RWPE1 (cell line): Measurements from ENCODE around the gene LMBR1L.

Experiments
- CTCF ChIA-PET: fragments of 350-600 bp; sonication (Branson Sonifier 250); formaldehyde crosslinking; extraction: SDS; loops from one replicate; lab custom pipeline; 2021; lab: Yijun Ruan, JAX
- POLR2A ChIA-PET: fragments of 400-600 bp; formaldehyde crosslinking; extraction: SDS; loops from one replicate; lab custom pipeline; 2020; ENCODE audit warnings: antibody characterized with exemption; ENCODE audit not compliant: low non-redundant PET; lab: Yijun Ruan, JAX
- DNase-seq: peaks from one replicate; pipeline ENCODE4 v3.0.0; 2012; ENCODE audit warnings: low spot score
- H3K27ac ChIP-seq: fragments of 450-650 bp; 2 replicates; pipeline ENCODE4 v1.5.1; 2017
- TF ChIP-seq, protein P1 (sequence below): fragments of 450-650 bp; conservative IDR thresholded peaks from 2 replicates; pipeline ENCODE4 v1.5.1; 2017; ENCODE audit warnings: low read depth, mild to moderate bottlenecking

LMBR1L gene

DNA sequence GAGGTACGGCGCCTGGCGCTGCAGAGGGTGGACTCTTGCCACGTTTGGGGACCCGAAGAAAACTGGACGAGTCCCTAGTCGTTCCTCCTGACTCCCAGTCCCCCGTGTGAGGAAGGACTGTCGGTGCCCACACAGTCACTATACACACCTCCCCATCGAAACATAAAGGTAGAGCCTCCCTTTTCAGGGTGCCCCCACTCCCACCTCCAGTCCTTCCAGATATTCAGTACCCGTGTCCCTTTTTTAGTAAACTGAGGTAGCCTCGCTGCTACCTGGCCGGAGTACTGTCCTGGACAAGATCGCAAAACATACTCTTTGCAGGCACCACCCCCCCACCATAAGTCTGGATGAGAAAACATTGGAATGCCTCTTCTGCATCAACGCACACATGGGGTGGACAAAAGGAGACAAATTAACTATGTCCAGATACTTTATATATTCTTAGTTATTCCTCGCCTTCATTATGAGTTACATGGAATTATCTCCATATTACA lies 49.4 kb downstream of the LMBR1L start:
- ChIA-PET CTCF (no interaction called here), POLR2A (no interaction called here)
- H3K27ac ChIP-seq: peak overlapping the region; percentile 86
- TF ChIP-seq, protein P1, sequence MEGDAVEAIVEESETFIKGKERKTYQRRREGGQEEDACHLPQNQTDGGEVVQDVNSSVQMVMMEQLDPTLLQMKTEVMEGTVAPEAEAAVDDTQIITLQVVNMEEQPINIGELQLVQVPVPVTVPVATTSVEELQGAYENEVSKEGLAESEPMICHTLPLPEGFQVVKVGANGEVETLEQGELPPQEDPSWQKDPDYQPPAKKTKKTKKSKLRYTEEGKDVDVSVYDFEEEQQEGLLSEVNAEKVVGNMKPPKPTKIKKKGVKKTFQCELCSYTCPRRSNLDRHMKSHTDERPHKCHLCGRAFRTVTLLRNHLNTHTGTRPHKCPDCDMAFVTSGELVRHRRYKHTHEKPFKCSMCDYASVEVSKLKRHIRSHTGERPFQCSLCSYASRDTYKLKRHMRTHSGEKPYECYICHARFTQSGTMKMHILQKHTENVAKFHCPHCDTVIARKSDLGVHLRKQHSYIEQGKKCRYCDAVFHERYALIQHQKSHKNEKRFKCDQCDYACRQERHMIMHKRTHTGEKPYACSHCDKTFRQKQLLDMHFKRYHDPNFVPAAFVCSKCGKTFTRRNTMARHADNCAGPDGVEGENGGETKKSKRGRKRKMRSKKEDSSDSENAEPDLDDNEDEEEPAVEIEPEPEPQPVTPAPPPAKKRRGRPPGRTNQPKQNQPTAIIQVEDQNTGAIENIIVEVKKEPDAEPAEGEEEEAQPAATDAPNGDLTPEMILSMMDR: no peak
- peak; percentile 37 for DNase-seq

DNA sequence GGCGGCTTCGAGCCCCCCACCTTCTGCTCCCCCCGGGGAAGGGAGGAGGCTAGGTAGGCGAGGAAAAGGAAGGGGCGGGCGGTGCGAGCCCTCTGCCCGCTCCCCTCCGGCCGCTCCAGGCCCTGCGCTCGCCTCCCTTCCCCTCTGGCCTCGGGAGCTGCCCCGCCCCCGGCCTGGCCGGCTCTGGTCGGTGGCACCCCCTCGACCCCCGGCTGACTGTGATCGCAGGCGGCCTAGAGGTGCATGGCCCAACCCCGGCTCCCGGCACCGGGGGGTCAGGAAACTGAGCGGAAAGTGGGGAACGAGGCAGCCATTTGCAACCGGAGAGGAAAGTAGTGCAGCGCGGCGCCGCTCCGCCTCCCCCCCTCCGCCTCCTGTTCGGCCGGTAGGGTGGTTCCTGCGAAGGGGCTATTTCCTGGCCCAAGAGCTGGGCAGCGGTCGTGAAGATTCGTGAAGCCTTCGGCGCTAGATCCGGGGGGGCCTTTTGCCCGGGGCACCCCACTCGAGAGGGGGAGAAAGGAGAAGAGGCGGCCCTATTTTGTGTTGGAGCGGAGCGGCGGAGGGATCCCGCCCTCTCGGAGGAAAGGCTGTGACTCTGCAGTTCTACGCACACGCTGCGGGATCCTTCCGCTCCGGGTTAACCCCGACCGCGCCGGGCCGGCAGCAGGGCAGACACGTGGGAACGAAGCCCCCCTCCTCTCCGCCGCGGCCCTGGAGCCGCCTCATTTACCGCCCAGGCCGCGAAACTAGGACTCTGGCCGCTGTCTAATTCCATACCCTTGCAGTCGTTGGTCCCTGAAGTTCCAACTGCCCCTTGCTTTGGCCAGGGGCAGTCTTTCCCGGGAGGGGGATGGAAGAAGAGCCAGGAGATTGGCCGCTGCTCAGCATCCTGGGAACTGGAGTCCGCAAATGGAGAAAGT lies 50.1 kb downstream of the LMBR1L start, which contains the start of gene KMT2D:
Gene KMT2D (minus strand): TSS at position 558 of the 920 bp plus-strand sequence. CDS start 5,470 bp downstream, outside the sequence.
- peak within 1 kb of the TSS; percentile 86 for H3K27ac ChIP-seq
- peak; percentile 93 for DNase-seq
- TF ChIP-seq, protein P1: no peak
- POLR2A ChIA-PET: no interaction called here
- CTCF ChIA-PET: interaction anchor here (0.5 kb wide), 1 partner anchor 150 kb away, joined by 3 read pairs; no protein-coding TSS in a partner anchor

DNA sequence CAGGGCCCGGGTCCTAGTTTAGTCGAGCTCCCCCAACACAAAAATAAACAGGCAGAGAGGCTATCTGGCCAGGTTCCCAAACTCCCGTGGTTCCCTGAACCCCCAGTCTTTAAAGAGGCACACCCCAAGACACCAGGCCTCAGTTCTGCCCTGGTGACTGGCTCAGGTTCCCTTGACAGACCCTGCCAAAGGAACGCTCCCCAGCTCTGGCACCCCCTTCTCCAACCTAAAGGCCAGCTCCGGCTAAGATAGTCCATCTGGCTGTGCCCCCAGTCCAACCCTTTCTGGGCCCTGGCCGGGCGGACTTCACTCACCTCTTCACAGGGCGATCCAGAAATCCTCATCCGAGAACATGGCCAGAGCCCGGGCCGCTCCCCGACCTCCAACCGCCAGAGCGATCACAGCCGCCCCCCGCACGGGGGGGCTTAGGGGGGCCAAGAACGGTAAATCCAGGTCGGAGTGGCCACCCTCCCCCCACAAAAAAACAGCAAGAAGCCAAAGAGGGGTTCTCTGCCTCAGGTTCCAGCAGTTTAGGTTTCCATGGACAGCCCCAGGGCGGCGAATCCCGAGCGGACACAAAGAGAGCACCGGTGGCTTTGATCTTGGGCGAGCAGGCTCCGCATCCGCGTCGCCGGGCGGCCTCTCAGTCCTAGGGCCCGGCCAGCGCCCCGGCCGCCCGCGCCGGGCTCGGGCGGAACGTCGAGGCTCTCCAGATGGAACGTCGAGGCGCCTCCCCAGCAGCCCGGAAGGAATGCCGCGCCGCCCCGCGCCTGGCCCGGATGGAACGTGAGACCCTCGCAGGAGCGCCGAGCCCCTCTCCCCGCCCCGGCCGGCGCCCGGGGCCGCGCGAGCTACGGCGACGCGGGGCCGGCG lies 51.1 kb downstream of the LMBR1L start:
- DNase-seq: peak; percentile 55
- ChIA-PET CTCF (interaction anchor here (0.6 kb wide), 3 partner anchors 60 to 207 kb away, joined by 3 to 5 read pairs (median 4); no protein-coding TSS in a partner anchor), POLR2A (no interaction called here)
- TF ChIP-seq, protein P1: no peak
- peak overlapping the region; percentile 86 for H3K27ac ChIP-seq

DNA sequence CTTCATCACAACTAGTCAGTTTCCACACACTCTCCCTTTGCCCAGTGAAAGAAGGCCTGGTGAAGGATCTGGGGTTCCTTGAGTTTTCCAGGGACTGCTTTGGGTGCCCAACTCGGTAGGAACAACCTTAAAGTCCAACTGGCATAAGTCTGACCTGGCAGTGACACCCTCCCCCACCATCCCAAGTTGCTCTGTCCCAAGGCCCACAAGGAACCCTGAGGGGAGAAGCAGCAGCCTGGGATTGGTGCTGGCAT lies 51.7 kb downstream of the LMBR1L start:
- ChIA-PET CTCF (interaction anchor here (0.6 kb wide), 1 partner anchor 152 kb away, joined by 5 read pairs; no protein-coding TSS in a partner anchor), POLR2A (no interaction called here)
- DNase-seq: no peak
- peak overlapping the region; percentile 86 for H3K27ac ChIP-seq
- TF ChIP-seq, protein P1: no peak

DNA sequence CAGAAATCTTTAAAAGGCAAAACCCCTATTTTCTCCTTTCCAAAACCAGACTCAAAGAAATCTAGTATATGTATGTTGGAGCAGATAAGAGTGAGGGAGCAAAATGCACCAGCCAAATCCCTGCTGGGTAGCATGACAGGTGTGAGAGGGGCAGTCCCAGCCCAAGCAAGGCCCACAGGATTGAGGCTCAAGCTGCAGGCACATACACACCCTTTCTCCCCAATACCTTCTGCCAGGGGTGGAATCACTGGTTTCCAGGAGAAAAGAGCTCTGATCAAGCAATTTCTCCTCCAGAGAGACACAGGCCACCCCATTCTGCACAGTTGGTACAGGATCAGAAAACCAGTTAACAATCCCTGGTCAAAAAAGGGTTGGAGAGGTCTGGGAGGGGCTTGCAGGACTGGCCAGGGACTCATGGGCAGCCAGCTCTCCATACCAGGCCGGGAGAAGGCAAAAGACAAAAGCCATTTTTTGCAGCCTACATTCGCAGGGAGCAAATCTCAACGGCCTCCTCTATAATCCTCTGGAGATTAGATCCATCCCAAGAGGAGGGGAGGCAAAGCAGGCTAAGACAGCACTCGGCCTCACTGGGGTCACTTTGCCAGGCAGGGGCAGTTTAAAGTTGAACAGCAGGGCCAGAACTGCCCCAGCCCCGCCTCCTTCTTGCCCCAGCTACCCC lies 52.1 kb downstream of the LMBR1L start:
- peak overlapping the region; percentile 86 for H3K27ac ChIP-seq
- CTCF ChIA-PET: no interaction called here

More for the DNA sequence above, 52.1 kb downstream of the LMBR1L start:
- peak; percentile 19 for DNase-seq
- TF ChIP-seq, protein P1: no peak
- POLR2A ChIA-PET: no interaction called here
